Activated T-helper 2 cell treated with anti-CD3 and anti-CD28 coated beads, Interferon-gamma antibody, Interleukin-2, Interleukin-4, amounts not matched to agents 10 μg/mL and 5 μg/mL and 100 μg/mL, durations not matched to agents 14 hours and 24 hours and 36 hours (primary cell): Measurements from ENCODE around the gene ALPK1. TPM values are rescaled to one million over a fixed set of nuclear protein-coding genes. Genes with fewer than 3 reads are reported as not detected.

Source experiments
- DNase-seq: peaks from one replicate; pipeline ENCODE4 v3.0.0; 2021; ENCODE audit warnings: low spot score
- H3K27ac Mint-ChIP-seq: one replicate; pipeline ENCODE4 v1.8.0; 2021; ENCODE audit warnings: mixed read lengths
- H3K27me3 Mint-ChIP-seq: one replicate; pipeline ENCODE4 v1.8.0; 2021; ENCODE audit warnings: low read depth, mixed read lengths
- H3K36me3 Mint-ChIP-seq: one replicate; pipeline ENCODE4 v1.8.0; 2021; ENCODE audit warnings: low read depth, mixed read lengths
- H3K4me1 Mint-ChIP-seq: one replicate; pipeline ENCODE4 v1.8.0; 2021; ENCODE audit warnings: low read depth, mixed read lengths
- H3K4me3 Mint-ChIP-seq: one replicate; pipeline ENCODE4 v1.8.0; 2021; ENCODE audit warnings: low read depth, mild to moderate bottlenecking, moderate library complexity, mixed read lengths
- H3K9me3 Mint-ChIP-seq: one replicate; pipeline ENCODE4 v1.8.0; 2021; ENCODE audit warnings: mixed read lengths
- intact Hi-C: fragments of 100-400 bp; cut with micrococcal nuclease; formaldehyde crosslinking; loops from one replicate; pipeline ENCODE4 v1.15.1; 2023
- total RNA-seq: library from RNA; stranded (reverse); gene quantifications from 2 replicates; pipeline ENCODE4 v1.2.3, GENCODE V29; 2022

ALPK1 gene
- total RNA-seq, 1 donor from 2014 or later = 3.8 TPM

DNA sequence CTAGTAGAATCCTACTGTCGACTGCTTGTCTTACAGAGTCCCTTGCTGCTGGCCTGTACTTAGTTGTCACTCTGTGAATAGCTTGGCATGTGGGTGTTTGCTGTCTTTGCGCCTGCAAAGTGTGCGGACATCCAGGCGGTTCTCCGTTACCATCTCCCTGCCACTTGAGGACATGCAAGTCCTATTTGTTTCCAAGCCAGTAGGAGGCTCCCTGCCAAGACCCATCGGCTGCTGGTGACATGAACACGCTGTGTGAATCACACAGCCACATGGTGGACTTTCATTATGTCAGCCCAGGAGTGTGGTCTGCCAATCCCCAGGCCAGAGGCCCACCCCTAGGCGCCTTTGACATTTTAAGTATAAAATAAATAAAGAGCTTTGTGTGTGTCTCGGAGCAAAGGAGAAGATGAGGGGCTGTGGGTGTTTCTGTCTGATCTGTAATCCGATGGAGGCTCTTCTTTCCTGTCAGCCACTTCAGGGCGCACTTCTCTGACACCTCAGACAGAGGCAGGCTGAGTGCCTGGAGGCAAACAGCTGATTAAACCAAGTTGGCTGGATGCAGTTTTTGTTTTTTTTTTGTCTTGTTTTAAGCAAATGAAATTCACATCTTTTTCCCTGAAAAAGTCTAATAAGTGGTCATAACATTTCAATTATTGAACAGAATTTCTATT lies 51.5 kb downstream of the ALPK1 start:
- H3K27me3 Mint-ChIP-seq = no peaks in the 10 kb centered on the region
- H3K4me1 Mint-ChIP-seq = no peaks in the 10 kb centered on the region
- H3K27ac Mint-ChIP-seq = no peak overlapping the region
- intact Hi-C loops = no loop called here
- no peak for DNase-seq
- H3K36me3 Mint-ChIP-seq = no peaks in the 10 kb centered on the region
- H3K9me3 Mint-ChIP-seq = no peaks in the 10 kb centered on the region
- H3K4me3 Mint-ChIP-seq = no peak overlapping the region

DNA sequence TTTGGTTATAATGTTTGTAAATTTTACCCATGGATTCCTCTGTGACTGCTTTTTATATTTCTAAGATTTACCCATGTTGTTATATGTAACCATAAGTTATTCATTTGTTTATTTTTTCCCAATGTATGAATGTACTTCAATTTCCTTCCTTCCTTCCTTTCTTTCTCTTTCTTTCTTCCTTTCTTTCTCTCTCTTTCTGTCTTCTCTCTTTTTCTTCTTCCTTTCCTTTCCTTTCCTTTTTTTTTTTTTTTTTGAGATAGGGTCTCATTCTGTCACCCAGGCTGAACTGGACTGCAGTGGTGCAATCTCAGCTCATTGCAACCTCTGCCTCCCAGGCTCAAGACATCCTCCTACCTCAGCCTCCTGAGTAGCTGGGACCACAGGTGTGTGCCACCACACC lies 55.6 kb downstream of the ALPK1 start:
- H3K4me1 Mint-ChIP-seq = no peaks in the 10 kb centered on the region
- no peak for DNase-seq
- H3K9me3 Mint-ChIP-seq = no peaks in the 10 kb centered on the region
- H3K4me3 Mint-ChIP-seq = no peak overlapping the region
- intact Hi-C loops = no loop called here
- no peak overlapping the region for H3K27ac Mint-ChIP-seq
- no peaks in the 10 kb centered on the region for H3K36me3 Mint-ChIP-seq
- no peaks in the 10 kb centered on the region for H3K27me3 Mint-ChIP-seq

- DNase-seq = no peak
- H3K36me3 Mint-ChIP-seq = no peaks in the 10 kb centered on the region
- intact Hi-C loops = no loop called here
- no peak overlapping the region for H3K4me3 Mint-ChIP-seq
- H3K4me1 Mint-ChIP-seq = no peaks in the 10 kb centered on the region
- H3K27ac Mint-ChIP-seq = no peak overlapping the region
- no peaks in the 10 kb centered on the region for H3K9me3 Mint-ChIP-seq
- H3K27me3 Mint-ChIP-seq = no peaks in the 10 kb centered on the region
Measured at GRCh38 chr4:112355662-112356061, 58.5 kb downstream of the ALPK1 start.

DNA sequence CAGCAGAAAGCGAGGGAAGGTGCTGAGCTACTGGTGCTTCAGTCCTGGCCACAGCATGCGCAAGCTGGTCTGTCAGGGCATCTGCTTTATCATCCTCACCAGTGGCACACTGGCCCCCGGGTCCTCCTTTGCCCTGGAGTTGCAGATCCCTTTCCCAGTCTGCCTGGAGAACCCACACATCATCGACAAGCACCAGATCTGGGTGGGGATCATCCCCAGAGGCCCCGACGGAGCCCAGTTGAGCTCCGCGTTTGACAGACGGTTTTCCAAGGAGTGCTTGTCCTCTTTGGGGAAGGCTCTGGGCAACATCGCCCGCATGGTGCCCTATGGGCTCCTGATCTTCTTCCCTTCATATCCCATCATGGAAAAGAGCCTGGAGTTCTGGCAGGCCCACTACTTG lies 60.3 kb downstream of the ALPK1 start:
- intact Hi-C loops = no loop called here
- no peak for DNase-seq
- Mint-ChIP-seq H3K4me1 (no peaks in the 10 kb centered on the region), H3K27ac (no peak overlapping the region), H3K4me3 (no peak overlapping the region), H3K27me3 (no peaks in the 10 kb centered on the region), H3K36me3 (no peaks in the 10 kb centered on the region), H3K9me3 (peaks cover 7% of the 10 kb centered on the region)

- no peak overlapping the region for H3K4me3 Mint-ChIP-seq
- intact Hi-C loops = no loop called here
- no peak overlapping the region for H3K27ac Mint-ChIP-seq
- peaks cover 10% of the 10 kb centered on the region for H3K9me3 Mint-ChIP-seq
- DNase-seq = no peak
- H3K36me3 Mint-ChIP-seq = no peaks in the 10 kb centered on the region
- H3K4me1 Mint-ChIP-seq = no peaks in the 10 kb centered on the region
- H3K27me3 Mint-ChIP-seq = no peaks in the 10 kb centered on the region
Measured at GRCh38 chr4:112357897-112358296, 60.7 kb downstream of the ALPK1 start.

DNA sequence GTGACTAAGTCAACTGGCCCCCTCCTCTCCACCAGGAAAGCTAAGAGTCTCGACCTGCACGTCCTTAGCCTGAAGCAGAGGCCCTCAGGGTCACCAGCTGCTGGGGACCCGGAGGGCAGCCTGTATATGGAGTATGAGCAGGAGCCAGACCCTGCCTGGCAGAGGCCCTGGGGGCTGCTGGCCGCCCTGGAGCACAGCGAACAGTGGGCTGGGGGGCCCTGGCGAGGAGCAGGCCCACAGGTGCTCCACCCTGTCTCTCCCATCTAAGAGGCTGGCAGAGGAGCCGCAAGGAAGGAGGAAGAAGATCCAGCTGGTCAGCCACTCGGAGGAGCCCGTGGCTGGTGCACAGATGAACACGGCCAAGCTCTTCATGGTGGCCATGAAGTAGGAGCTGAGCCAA lies 61.2 kb downstream of the ALPK1 start:
- Mint-ChIP-seq H3K4me1 (no peaks in the 10 kb centered on the region), H3K4me3 (no peak overlapping the region), H3K27ac (no peak overlapping the region), H3K9me3 (peaks cover 10% of the 10 kb centered on the region), H3K27me3 (peaks cover 1% of the 10 kb centered on the region), H3K36me3 (no peaks in the 10 kb centered on the region)
- DNase-seq = no peak
- intact Hi-C loops = no loop called here

DNA sequence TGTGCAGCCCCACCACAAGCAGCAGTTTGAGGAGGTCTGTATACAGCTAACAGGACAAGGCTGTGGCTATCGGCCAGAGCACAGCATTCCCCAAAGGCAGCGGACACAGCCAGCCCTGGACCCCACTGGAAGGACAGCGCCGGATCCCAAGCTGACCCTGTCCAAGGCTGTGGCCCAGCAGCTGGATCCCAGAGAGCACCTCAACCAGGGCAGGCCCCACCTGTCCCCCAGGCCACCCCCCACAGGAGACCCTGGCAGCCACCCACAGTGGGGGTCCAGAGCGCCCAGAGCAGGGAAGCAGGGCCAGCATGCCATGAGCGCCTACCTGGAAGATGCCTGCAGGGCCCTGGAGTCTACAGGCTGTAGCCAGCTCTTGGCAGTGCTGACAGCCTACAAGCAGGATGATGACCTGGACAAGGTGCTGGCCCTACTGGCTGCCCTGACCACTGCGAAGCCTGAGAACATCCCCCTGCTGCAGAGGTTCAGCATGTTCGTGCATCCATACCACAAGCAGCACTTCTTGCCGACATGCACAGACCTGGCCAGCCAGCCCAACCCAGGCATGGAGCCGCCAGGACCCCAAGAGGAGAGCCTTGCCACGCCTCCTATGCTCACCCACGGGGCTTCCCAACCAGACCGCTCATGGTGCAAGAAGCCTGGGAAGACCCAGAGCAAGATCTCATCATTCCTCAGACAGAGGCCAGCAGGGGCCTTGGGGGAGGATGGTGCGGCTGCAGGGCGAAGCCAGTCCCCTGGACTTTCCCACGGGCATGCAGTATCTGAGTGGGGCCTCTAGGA lies 62.0 kb downstream of the ALPK1 start:
- Mint-ChIP-seq H3K4me3 (no peak overlapping the region), H3K4me1 (no peaks in the 10 kb centered on the region), H3K36me3 (no peaks in the 10 kb centered on the region), H3K9me3 (peaks cover 10% of the 10 kb centered on the region), H3K27me3 (peaks cover 2% of the 10 kb centered on the region), H3K27ac (no peak overlapping the region)
- intact Hi-C loops = no loop called here
- DNase-seq = no peak

DNA sequence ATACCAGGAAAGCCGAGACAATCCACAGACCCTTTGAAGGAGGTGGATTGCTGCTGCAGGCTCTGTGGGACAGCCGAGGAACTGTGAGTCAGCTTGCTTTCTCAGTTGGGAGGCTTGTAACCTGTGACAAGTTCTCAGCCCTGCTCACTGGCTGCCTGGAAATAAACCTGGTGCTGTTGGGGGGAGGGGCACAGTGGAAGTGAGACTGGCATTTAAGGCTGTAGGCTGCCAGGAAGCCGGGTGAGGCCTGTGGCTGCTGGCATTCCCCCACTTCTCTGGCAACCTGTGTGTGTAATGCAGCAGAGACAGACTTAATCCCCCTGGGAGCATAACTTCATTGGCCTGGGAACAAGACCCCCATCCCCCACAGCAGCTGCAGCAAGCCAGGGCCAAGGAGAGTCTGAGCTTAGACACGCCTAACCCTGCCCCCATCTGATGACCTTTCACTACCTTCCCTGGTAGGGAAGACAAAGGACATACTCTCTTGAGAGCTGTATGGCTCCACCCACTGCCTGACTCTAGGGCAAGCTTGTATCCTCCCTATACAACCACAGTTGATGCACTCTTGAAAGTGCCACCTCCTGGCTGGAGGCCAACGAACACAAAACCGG lies 64.1 kb downstream of the ALPK1 start:
- no peaks in the 10 kb centered on the region for H3K4me1 Mint-ChIP-seq
- H3K4me3 Mint-ChIP-seq = no peak overlapping the region
- no peak for DNase-seq
- H3K27me3 Mint-ChIP-seq = peaks cover 2% of the 10 kb centered on the region
- intact Hi-C loops = no loop called here
- no peaks in the 10 kb centered on the region for H3K36me3 Mint-ChIP-seq
- peaks cover 10% of the 10 kb centered on the region for H3K9me3 Mint-ChIP-seq
- no peak overlapping the region for H3K27ac Mint-ChIP-seq

- Mint-ChIP-seq H3K27ac (no peak overlapping the region), H3K9me3 (no peaks in the 10 kb centered on the region), H3K4me1 (no peaks in the 10 kb centered on the region), H3K36me3 (no peaks in the 10 kb centered on the region), H3K27me3 (no peaks in the 10 kb centered on the region), H3K4me3 (no peak overlapping the region)
- DNase-seq = no peak
- intact Hi-C loops = no loop called here
Measured at GRCh38 chr4:112370466-112370865, 73.3 kb downstream of the ALPK1 start.

DNA sequence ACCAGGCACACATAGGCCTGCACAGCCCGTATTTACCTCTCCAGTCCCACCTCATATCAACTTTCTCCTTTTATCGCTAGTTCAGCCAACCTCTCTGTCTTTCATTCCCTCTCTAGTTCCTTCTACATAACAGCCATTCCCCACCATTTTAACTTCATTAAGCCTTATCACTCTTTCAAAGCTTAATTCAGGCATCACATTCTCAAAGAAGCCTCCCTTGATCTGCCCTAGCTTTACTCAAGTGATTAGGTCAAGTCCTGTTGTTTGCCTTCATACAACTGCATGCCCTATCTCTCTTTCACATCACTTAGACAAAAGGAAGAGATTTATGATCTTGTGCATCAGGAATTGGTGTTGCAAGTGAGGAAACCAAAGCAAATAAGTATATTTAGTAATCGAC lies 74.2 kb downstream of the ALPK1 start:
- DNase-seq = no peak
- intact Hi-C loops = no loop called here
- no peaks in the 10 kb centered on the region for H3K9me3 Mint-ChIP-seq
- no peaks in the 10 kb centered on the region for H3K27me3 Mint-ChIP-seq
- H3K4me3 Mint-ChIP-seq = no peak overlapping the region
- H3K36me3 Mint-ChIP-seq = no peaks in the 10 kb centered on the region
- H3K27ac Mint-ChIP-seq = no peak overlapping the region
- no peaks in the 10 kb centered on the region for H3K4me1 Mint-ChIP-seq

DNA sequence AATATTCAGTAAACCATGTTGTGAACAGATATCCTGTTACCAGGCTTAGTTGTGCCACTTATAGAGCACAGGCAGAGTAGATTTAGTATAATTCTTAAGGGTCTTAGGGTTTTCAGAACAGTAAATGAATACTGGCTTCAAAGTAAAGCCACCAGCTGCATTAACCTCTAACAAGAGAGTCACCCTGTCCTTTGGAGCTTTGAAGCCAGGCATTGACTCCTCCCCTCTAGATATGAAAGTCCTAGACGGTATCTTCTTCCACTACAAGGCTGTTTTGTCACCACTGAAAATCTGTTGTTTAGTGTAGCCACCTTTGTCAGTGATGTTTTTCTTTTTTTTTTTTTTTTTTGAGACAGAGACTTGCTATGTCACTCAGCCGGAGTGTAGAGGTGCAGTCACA lies 77.7 kb downstream of the ALPK1 start:
- H3K9me3 Mint-ChIP-seq = no peaks in the 10 kb centered on the region
- no peaks in the 10 kb centered on the region for H3K4me1 Mint-ChIP-seq
- no peaks in the 10 kb centered on the region for H3K27me3 Mint-ChIP-seq
- intact Hi-C loops = no loop called here
- no peaks in the 10 kb centered on the region for H3K36me3 Mint-ChIP-seq
- no peak overlapping the region for H3K27ac Mint-ChIP-seq
- DNase-seq = no peak
- no peak overlapping the region for H3K4me3 Mint-ChIP-seq

GRCh38 chr4:112377171-112377570 lies 80.0 kb downstream of the ALPK1 start:
- no peak for DNase-seq
- H3K36me3 Mint-ChIP-seq = no peaks in the 10 kb centered on the region
- no peak overlapping the region for H3K4me3 Mint-ChIP-seq
- no peaks in the 10 kb centered on the region for H3K4me1 Mint-ChIP-seq
- no peak overlapping the region for H3K27ac Mint-ChIP-seq
- no peaks in the 10 kb centered on the region for H3K27me3 Mint-ChIP-seq
- no peaks in the 10 kb centered on the region for H3K9me3 Mint-ChIP-seq
- intact Hi-C loops = no loop called here

DNA sequence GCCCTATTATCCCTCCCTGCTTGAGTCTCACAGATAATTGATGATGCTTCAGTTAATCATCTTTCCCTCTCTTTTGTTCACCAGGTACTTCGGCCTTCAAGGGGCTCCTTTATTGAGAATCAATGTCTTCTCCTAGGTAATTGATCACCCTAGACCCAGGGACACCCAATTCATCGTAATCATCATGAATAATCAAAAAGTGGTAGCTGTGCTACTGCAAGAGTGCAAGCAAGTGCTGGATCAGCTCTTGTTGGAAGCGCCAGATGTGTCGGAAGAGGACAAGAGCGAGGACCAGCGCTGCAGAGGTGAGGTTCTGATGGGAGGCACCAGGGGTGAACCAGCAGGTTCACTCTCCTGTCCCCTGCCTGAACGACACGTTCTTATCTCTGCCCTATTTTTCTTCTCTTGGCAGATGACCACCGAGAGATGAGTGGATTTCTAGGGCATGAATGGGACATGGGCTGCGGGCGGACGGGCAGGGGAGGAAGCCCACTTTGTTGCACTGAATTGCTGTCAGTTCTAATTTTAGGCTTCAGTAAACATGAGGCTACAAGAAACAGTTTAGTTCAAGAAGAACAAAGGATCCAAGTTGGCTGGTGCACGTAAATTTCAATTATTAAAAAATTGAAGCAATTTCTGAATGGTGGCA lies 80.5 kb downstream of the ALPK1 start:
- H3K9me3 Mint-ChIP-seq = no peaks in the 10 kb centered on the region
- H3K4me3 Mint-ChIP-seq = no peak overlapping the region
- H3K36me3 Mint-ChIP-seq = no peaks in the 10 kb centered on the region
- intact Hi-C loops = no loop called here
- DNase-seq = no peak
- H3K27ac Mint-ChIP-seq = no peak overlapping the region
- H3K27me3 Mint-ChIP-seq = no peaks in the 10 kb centered on the region
- H3K4me1 Mint-ChIP-seq = no peaks in the 10 kb centered on the region
